Uterus (tissue), 4 donors: ENCODE measurements around the gene NUDT1. TPM values are rescaled to one million over a fixed set of nuclear protein-coding genes. Genes with fewer than 3 reads are reported as not detected.
"Not testable (repeated sequence)": the region's sequence is repeated elsewhere in the genome, so short reads cannot be mapped to it uniquely, and the experiment has no call there.

ENCODE experiments used
- DNase-seq, 2 donors: peaks; one replicate each; pipeline ENCODE4 v3.0.0-alpha.2; 2019 to 2020
- H3K27ac ChIP-seq, 2 donors: fragments of 200-600 bp; sonication (generic); 1 replicate in 1 of 2; 2 replicates in 1 of 2; pipeline ENCODE4 v1.5.1; 2016 to 2018
- H3K27me3 ChIP-seq, 2 donors: fragments of 200-600 bp; sonication (generic); one replicate each; pipeline ENCODE4 v1.5.1; 2018 to 2019; ENCODE audit warnings: control low read depth in 1 of 2
- H3K36me3 ChIP-seq, 2 donors: fragments of 200-600 bp; sonication (generic); one replicate each; pipeline ENCODE4 v1.5.1; 2019; ENCODE audit warnings: control low read depth in 1 of 2
- H3K4me1 ChIP-seq, 2 donors: fragments of 200-600 bp; sonication (generic); one replicate each; pipeline ENCODE4 v1.5.1; 2018 to 2019; ENCODE audit warnings: control low read depth in 1 of 2
- H3K4me3 ChIP-seq, 2 donors: fragments of 200-600 bp; sonication (generic); 1 replicate in 1 of 2; 2 replicates in 1 of 2; pipeline ENCODE4 v1.5.1; 2018 to 2019; ENCODE audit warnings: mild to moderate bottlenecking in 1 of 2
- H3K9me3 ChIP-seq, 2 donors: fragments of 200-600 bp; sonication (generic); one replicate each; pipeline ENCODE4 v1.5.1; 2019; ENCODE audit warnings: control low read depth in 1 of 2
- CTCF ChIP-seq, 4 experiments: fragments of 200-600 bp in 2 of 4; fragments of 450-650 bp in 2 of 4; sonication (generic) in 2 of 4; IDR thresholded peaks; one replicate each; pipeline ENCODE4 v1.5.1; 2016 to 2019; ENCODE audit warnings: antibody characterized with exemption in 4 of 4, mild to moderate bottlenecking in 2 of 4, moderate library complexity in 1 of 4
- POLR2A ChIP-seq, 2 donors: fragments of 450-650 bp; IDR thresholded peaks; one replicate each; pipeline ENCODE4 v1.6.1; 2016; ENCODE audit warnings: antibody characterized with exemption in 2 of 2, mild to moderate bottlenecking in 1 of 2, moderate library complexity in 1 of 2
- intact Hi-C: fragments of 100-400 bp; cut with DNase I; formaldehyde crosslinking; loops from one replicate; pipeline ENCODE4 v1.15.1; 2023; ENCODE audit warnings: low total_unique reads
- total RNA-seq, 4 donors: library from RNA; depleted of rRNA in 3 of 4; stranded (reverse); fragments of >200 nt in 3 of 4; gene quantifications; one replicate each; pipeline versions ENCODE4 v1.1.0 to v1.2.4, GENCODE V29; 2014 to 2023
- donor health status: DM: yes; HTN: yes; CAD: no.

NUDT1 gene
- total RNA-seq, 4 donors from 2014 or later, result 2.4 to 13.1 (median 7.6) TPM; not detected in 1

- Histone ChIP-seq H3K4me3 (no peak overlapping the region), H3K4me1 (no peaks in the 10 kb centered on the region), H3K9me3 (no peaks in the 10 kb centered on the region), H3K27me3 (no peaks in the 10 kb centered on the region), H3K27ac (no peak overlapping the region), H3K36me3 (no peaks in the 10 kb centered on the region)
- intact Hi-C loops, result no loop called here
- TF ChIP-seq POLR2A (IDR thresholded peaks at IDR 0.05) (no peak), CTCF (IDR thresholded peaks at IDR 0.05) (no peak)
- no peak for DNase-seq
Observed at GRCh38 chr7:2263176-2263575, 21.1 kb downstream of the NUDT1 start.

DNA sequence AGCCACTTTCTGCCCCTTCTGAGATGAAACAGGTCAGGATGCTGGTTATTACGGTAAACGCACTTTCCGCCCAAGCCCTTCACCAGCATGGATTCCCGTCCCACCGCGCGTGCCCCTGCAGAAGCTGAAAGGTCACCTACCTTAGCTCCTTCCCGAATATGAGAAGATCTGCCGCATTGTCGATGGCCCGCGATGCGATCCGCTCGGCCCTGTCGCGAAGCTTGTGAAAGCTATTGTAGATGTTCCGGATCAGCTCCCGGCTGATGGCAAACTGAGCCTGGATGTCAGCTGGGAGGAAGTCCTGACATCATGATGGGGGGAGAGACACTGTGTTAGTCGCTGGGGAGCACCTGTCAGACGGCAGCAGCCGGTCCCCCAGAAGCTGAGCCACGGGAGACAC, 22.1 kb downstream of the NUDT1 start:
- H3K27me3 ChIP-seq, result no peaks in the 10 kb centered on the region
- intact Hi-C loops, result no loop called here
- H3K9me3 ChIP-seq, result no peaks in the 10 kb centered on the region
- DNase-seq, result no peak
- no peak overlapping the region for H3K4me3 ChIP-seq
- H3K4me1 ChIP-seq, result no peaks in the 10 kb centered on the region
- H3K36me3 ChIP-seq, result no peaks in the 10 kb centered on the region
- TF ChIP-seq POLR2A (IDR thresholded peaks at IDR 0.05), result no peak
- no peak for TF ChIP-seq CTCF (IDR thresholded peaks at IDR 0.05)
- no peak overlapping the region for H3K27ac ChIP-seq

DNA sequence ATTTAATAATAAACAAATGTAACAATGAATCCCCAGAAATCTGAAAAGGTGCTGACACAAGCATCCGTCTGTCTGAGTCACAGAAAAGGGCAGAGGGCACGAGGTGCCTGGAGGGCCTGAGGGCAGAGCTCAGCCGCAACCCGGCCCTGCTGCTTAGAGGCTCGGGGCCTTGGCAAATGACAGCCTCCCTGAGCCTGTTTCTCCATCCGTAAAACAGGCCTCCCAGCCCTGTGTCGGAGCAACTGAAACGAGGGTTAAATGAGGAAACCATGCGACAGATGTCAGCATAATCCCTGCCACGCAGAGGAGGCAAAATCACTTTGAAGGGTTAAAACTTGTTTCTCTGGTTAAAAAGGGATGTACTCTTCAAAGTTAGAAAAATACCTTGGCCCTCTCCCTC, 24.9 kb downstream of the NUDT1 start:
- H3K27me3 ChIP-seq, result no peaks in the 10 kb centered on the region
- no peak overlapping the region for H3K27ac ChIP-seq
- H3K4me3 ChIP-seq, result no peak overlapping the region
- no peaks in the 10 kb centered on the region for H3K9me3 ChIP-seq
- no peaks in the 10 kb centered on the region for H3K4me1 ChIP-seq
- intact Hi-C loops, result no loop called here
- TF ChIP-seq POLR2A (IDR thresholded peaks at IDR 0.05) (no peak), CTCF (IDR thresholded peaks at IDR 0.05) (no peak)
- H3K36me3 ChIP-seq, result no peaks in the 10 kb centered on the region
- no peak for DNase-seq

- H3K36me3 ChIP-seq, H3K4me3 ChIP-seq, intact Hi-C loops, H3K9me3 ChIP-seq, H3K4me1 ChIP-seq, H3K27ac ChIP-seq, H3K27me3 ChIP-seq, DNase-seq: not testable (repeated sequence)
Observed at GRCh38 chr7:2269089-2269990, 27.3 kb downstream of the NUDT1 start.

DNA sequence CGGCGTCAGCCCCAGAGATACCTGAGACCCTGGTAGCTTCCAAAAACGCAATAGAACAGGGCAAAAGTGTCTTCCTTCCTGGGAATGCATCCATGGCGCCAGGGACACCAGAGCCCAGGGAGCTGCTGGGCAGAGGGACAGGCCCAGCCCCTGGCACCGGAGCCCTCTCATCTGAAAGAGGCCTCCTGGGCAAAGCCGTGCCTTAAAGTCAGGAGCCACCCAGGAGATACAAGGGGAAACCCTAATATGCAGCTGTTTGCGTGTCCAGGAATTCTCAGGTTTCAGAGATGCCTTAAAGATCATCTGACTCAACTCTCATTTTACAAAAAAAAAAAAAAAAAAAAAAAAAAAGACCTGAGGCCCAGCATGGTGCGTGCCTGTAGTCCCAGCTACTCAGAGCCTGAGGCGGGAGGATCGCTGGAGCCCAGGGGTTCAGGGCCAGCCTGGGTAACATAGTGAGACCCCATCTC, 28.0 kb downstream of the NUDT1 start:
- Histone ChIP-seq H3K27me3 (no peaks in the 10 kb centered on the region), H3K27ac (no peak overlapping the region), H3K36me3 (no peaks in the 10 kb centered on the region), H3K4me3 (no peak overlapping the region), H3K4me1 (no peaks in the 10 kb centered on the region), H3K9me3 (no peaks in the 10 kb centered on the region)
- TF ChIP-seq POLR2A (IDR thresholded peaks at IDR 0.05) (no peak), CTCF (IDR thresholded peaks at IDR 0.05) (no peak)
- intact Hi-C loops, result no loop called here
- DNase-seq, result no peak
